Measurements from ENCODE around the gene ADGRE2.

DNA sequence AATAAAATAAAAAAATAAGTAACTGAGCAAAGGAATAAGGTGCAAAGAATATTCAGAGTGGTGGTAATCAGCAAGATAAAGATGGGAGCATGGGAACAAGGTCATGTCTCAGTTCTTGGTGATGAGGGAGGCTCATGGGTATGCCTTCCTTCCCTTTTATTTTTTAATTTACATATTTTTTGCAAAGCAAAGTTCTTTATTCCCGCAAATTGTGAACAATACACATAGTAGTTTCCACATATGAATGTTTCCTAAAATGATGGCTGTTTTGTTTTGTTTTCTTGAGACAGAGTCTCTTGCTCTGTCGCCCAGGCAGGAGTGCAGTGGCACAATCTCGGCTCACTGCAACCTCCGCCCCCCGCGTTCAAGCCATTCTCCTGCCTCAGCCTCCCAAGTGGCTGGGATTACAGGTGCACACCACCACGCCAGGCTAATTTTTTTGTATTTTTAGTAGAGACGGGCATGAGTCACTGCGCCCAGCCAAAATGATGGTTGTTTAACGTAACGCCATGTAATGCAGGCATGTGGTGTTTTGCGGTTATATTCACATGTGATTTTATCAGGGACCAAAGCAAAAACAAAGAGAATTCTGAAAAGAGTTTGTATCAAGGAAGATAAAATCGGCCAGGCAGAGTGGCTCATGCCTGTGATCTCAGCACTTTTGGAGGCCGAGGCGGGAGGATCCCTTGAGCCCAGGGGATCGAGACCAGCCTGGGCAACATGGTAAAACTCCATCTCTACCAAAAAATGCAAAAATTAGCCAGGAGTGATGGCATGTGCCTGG lies 4.5 kb upstream of the ADGRE2 start:
- TF ChIP-seq, protein P1, sequence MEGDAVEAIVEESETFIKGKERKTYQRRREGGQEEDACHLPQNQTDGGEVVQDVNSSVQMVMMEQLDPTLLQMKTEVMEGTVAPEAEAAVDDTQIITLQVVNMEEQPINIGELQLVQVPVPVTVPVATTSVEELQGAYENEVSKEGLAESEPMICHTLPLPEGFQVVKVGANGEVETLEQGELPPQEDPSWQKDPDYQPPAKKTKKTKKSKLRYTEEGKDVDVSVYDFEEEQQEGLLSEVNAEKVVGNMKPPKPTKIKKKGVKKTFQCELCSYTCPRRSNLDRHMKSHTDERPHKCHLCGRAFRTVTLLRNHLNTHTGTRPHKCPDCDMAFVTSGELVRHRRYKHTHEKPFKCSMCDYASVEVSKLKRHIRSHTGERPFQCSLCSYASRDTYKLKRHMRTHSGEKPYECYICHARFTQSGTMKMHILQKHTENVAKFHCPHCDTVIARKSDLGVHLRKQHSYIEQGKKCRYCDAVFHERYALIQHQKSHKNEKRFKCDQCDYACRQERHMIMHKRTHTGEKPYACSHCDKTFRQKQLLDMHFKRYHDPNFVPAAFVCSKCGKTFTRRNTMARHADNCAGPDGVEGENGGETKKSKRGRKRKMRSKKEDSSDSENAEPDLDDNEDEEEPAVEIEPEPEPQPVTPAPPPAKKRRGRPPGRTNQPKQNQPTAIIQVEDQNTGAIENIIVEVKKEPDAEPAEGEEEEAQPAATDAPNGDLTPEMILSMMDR (IDR thresholded peaks at IDR 0.05), result no peak
- no peak for TF ChIP-seq POLR2A (IDR thresholded peaks at IDR 0.05)

All from vagina (tissue), 2 donors.